GM12878 (cell line): Measurements from ENCODE around the gene HEXA. TPM values are rescaled to one million over a fixed set of nuclear protein-coding genes. Genes with fewer than 3 reads are reported as not detected.

Experiments used
- ATAC-seq: fragments of 200-7000 bp; cut with Tn5 transposase; 3 replicates; pipeline ENCODE4 v1.9.1; 2020; ENCODE audit warnings: mild to moderate bottlenecking, moderate library complexity
- BruUV-seq: library from RNA; stranded (reverse); fragments of 400-500 nt; replicated peaks from 2 replicates; lab custom pipeline; 2021; lab: Mats Ljungman, UMichigan
- CTCF ChIA-PET: fragments of 300-600 bp; sonication (Branson Sonifier 250); formaldehyde crosslinking; extraction: SDS; loops from one replicate; lab custom pipeline; 2021; ENCODE audit warnings: inconsistent platforms; lab: Yijun Ruan, JAX
- POLR2A ChIA-PET: fragments of 350-600 bp; formaldehyde crosslinking; extraction: SDS; loops from one replicate; lab custom pipeline; 2021; ENCODE audit warnings: inconsistent platforms; lab: Charles Lee
- RAD21 ChIA-PET: fragments of 300-600 bp; sonication (Branson Sonifier 250); formaldehyde crosslinking; loops from one replicate; lab custom pipeline; 2023; ENCODE audit warnings: antibody characterized with exemption; ENCODE audit not compliant: unreplicated experiment; lab: Charles Lee
- SMC1A ChIA-PET: fragments of 300-600 bp; sonication (Branson Sonifier 250); formaldehyde crosslinking; loops from one replicate; lab custom pipeline; 2023; ENCODE audit not compliant: unreplicated experiment, uncharacterized antibody; lab: Charles Lee
- DNase-seq: peaks from one replicate; pipeline ENCODE4 v3.0.0-alpha.2; 2011; ENCODE audit warnings: low read depth, low spot score
- FAIRE-seq: peaks from 3 replicates; lab custom pipeline; 2011; peaks lifted over from hg19 to GRCh38; lab: Jason Lieb, UNC
- H2AFZ ChIP-seq: 2 replicates; pipeline ENCODE4 v1.6.0; 2011; ENCODE audit warnings: low read depth, low read length, control low read depth; ENCODE audit not compliant: control insufficient read depth
- H3K27ac ChIP-seq: 2 replicates; pipeline ENCODE4 v1.5.1; 2011; ENCODE audit warnings: control low read depth; ENCODE audit not compliant: control insufficient read depth, insufficient read depth
- H3K27me3 ChIP-seq, 2 experiments: replicated peaks in 1 of 2; 2 replicates each; pipeline versions ENCODE4 v1.6.0 to v1.6.1; 2011; ENCODE audit warnings: low read length in 1 of 2; ENCODE audit not compliant: control insufficient read depth in 2 of 2, insufficient read depth in 2 of 2
- H3K36me3 ChIP-seq, 2 experiments: 2 replicates each; pipeline ENCODE4 v1.5.1; 2011; ENCODE audit warnings: low read length in 1 of 2; ENCODE audit not compliant: control insufficient read depth in 2 of 2, insufficient read depth in 2 of 2
- H3K4me1 ChIP-seq: 2 replicates; pipeline ENCODE4 v1.6.1; 2011; ENCODE audit warnings: mild to moderate bottlenecking, low read length, moderate library complexity, mixed read lengths; ENCODE audit not compliant: control insufficient read depth, insufficient read depth
- H3K4me2 ChIP-seq: 2 replicates; pipeline ENCODE4 v1.6.0; 2011; ENCODE audit warnings: control low read depth; ENCODE audit not compliant: control insufficient read depth, insufficient read depth
- H3K4me3 ChIP-seq: fragments of 200-600 bp; sonication (generic); 2 replicates; pipeline ENCODE4 v1.5.1; 2016
- H3K79me2 ChIP-seq: 2 replicates; pipeline ENCODE4 v1.6.0; 2011; ENCODE audit warnings: low read length; ENCODE audit not compliant: control insufficient read depth, insufficient read depth
- H3K9ac ChIP-seq: 2 replicates; pipeline ENCODE4 v1.8.0; 2011; ENCODE audit warnings: low read length, control low read depth, mixed read lengths; ENCODE audit not compliant: control insufficient read depth, insufficient read depth
- H3K9me3 ChIP-seq: replicated peaks from 3 replicates; pipeline ENCODE4 v1.5.1; 2011; ENCODE audit warnings: mild to moderate bottlenecking, low read length; ENCODE audit not compliant: control insufficient read depth, insufficient read depth
- H4K20me1 ChIP-seq: 2 replicates; pipeline ENCODE4 v1.6.0; 2011; ENCODE audit not compliant: control insufficient read depth, insufficient read depth
- BHLHE40 ChIP-seq, 2 experiments: fragments of 450-650 bp in 1 of 2; IDR thresholded peaks; 2 replicates each; pipeline ENCODE4 v1.6.1; 2011 to 2017; ENCODE audit warnings: low read depth in 2 of 2, borderline replicate concordance in 1 of 2, improper control_type of control experiment in 1 of 2, low read length in 1 of 2, mild to moderate bottlenecking in 1 of 2
- IKZF2 ChIP-seq, 2 experiments: fragments of 450-650 bp; IDR thresholded peaks; 2 replicates each; pipeline ENCODE4 v1.6.1; 2017; ENCODE audit warnings: mild to moderate bottlenecking in 2 of 2, moderate library complexity in 2 of 2
- NFXL1 ChIP-seq: fragments of 450-650 bp; IDR thresholded peaks from 2 replicates; pipeline ENCODE4 v1.6.1; 2017; ENCODE audit warnings: antibody characterized with exemption, mild to moderate bottlenecking, borderline replicate concordance
- POLR2AphosphoS5 ChIP-seq: IDR thresholded peaks from 2 replicates; pipeline ENCODE4 v1.6.1; 2011; ENCODE audit warnings: mild to moderate bottlenecking, low read length, inconsistent platforms
- SMC3 ChIP-seq: IDR thresholded peaks from 2 replicates; pipeline ENCODE4 v1.6.1; 2011; ENCODE audit warnings: low read length, improper control_type of control experiment, borderline replicate concordance
- SREBF2 ChIP-seq: IDR thresholded peaks from 2 replicates; pipeline ENCODE4 v1.6.1; 2012; ENCODE audit warnings: mild to moderate bottlenecking, low read length
- TBL1XR1 ChIP-seq: IDR thresholded peaks from 2 replicates; pipeline ENCODE4 v1.6.1; 2012; ENCODE audit warnings: low read depth, low read length, improper control_type of control experiment
- WGBS: methylation state at CpG from one replicate; pipeline ENCODE4 v1.1.6; 2016; ENCODE audit warnings: low lambda C conversion rate; ENCODE audit not compliant: insufficient replicate concordance, insufficient coverage; ENCODE audit errors: missing lambda C conversion rate; 5-methylcytosine and 5-hydroxymethylcytosine counted together
- in situ Hi-C: fragments of 300-500 bp; cut with MboI; formaldehyde crosslinking; loops from 9 replicates; pipeline ENCODE4 v1.14.3; 2018; ENCODE audit warnings: mixed read lengths
- intact Hi-C: fragments of 100-400 bp; cut with micrococcal nuclease; formaldehyde crosslinking; loops from one replicate; pipeline ENCODE4 v1.14.2; 2022; ENCODE audit not compliant: unreplicated experiment
- polyA plus RNA-seq, 11 experiments: library from polyadenylated mRNA; depleted of rRNA in 4 of 11; unstranded in 6 of 11; stranded (reverse) in 5 of 11; fragments of >200 nt; fragmentation: Nextera tagmentation in 4 of 11; fragmentation: Illumina TruSeq in 1 of 11; extraction: Ambion mirVana in 4 of 11; extraction: Trizol in 1 of 11; gene quantifications; 1 replicate in 1 of 11; 2 replicates in 10 of 11; pipeline versions ENCODE4 v1.2.1 to v1.2.3, GENCODE V29; 2011 to 2016; ENCODE audit warnings: inconsistent platforms in 2 of 11, missing spikeins in 2 of 11, low read depth in 1 of 11
- total RNA-seq, 4 experiments: library from RNA; depleted of rRNA in 3 of 4; stranded (reverse); fragments of >200 nt in 3 of 4; fragmentation: Illumina TruSeq in 1 of 4; extraction: Trizol in 1 of 4; gene quantifications; 2 replicates each; pipeline versions ENCODE4 v1.2.1 to v1.2.3, GENCODE V29; 2013 to 2021
- TF ChIP-seq, protein P1 (sequence below): fragments of 450-650 bp; conservative IDR thresholded peaks from 2 replicates; pipeline ENCODE4 v1.6.1; 2017; ENCODE audit warnings: mild to moderate bottlenecking, moderate library complexity

The HEXA gene
- total and polyA plus RNA-seq, 10 of the 15 experiments (the other 5 are each of a cell fraction or from before 2014, with no cell fraction given) = 24.5 to 151 (median 69.3) TPM

DNA sequence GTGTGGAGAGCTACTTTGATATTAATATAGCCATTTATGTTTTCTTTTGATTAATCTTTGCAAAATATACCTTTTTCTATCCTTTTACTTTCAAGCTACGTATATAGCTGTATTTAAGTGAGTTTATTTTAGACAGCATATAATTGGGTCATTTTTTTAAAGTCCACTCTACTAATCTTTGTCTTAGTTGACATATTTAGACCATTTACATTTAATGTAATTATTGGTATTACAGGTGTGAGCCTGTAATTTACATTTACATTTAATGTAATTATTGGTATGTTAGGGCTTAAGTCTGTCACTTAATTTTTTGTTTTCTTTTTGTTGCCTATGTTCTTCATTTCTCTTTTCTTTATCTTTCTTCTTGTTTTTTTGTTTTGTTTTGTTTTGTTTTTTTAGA, 52.1 kb downstream of the HEXA start:
- RAD21 ChIA-PET = interaction anchor here (1.2 kb wide), 1 partner anchor 11 kb away, joined by 4 read pairs; no protein-coding TSS in a partner anchor
- no peak overlapping the region for H3K27ac ChIP-seq
- H2AFZ ChIP-seq = no peak overlapping the region
- intact Hi-C loops (no loop called here), in situ Hi-C loops (no loop called here)
- no peak for TF ChIP-seq IKZF2 (IDR thresholded peaks at IDR 0.05)
- no peak for TF ChIP-seq SREBF2
- TF ChIP-seq POLR2AphosphoS5 = no peak
- TF ChIP-seq, protein P1, sequence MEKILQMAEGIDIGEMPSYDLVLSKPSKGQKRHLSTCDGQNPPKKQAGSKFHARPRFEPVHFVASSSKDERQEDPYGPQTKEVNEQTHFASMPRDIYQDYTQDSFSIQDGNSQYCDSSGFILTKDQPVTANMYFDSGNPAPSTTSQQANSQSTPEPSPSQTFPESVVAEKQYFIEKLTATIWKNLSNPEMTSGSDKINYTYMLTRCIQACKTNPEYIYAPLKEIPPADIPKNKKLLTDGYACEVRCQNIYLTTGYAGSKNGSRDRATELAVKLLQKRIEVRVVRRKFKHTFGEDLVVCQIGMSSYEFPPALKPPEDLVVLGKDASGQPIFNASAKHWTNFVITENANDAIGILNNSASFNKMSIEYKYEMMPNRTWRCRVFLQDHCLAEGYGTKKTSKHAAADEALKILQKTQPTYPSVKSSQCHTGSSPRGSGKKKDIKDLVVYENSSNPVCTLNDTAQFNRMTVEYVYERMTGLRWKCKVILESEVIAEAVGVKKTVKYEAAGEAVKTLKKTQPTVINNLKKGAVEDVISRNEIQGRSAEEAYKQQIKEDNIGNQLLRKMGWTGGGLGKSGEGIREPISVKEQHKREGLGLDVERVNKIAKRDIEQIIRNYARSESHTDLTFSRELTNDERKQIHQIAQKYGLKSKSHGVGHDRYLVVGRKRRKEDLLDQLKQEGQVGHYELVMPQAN = no peak
- no peak for TF ChIP-seq SMC3
- TF ChIP-seq BHLHE40 (IDR thresholded peaks at IDR 0.05; ENCODE audit: borderline replicate concordance in 1 of 2, low read depth in 2 of 2, low read length in 1 of 2) = no peak
- TF ChIP-seq TBL1XR1 = no peak
- TF ChIP-seq NFXL1 = no peak
- no peak overlapping the region for H3K9ac ChIP-seq
- no peaks in the 10 kb centered on the region for H3K36me3 ChIP-seq
- no peak for ATAC-seq
- DNase-seq = no peak
- no peak for FAIRE-seq
- H3K4me2 ChIP-seq = no peak overlapping the region
- no peaks in the 10 kb centered on the region for H3K79me2 ChIP-seq
- 90% methylated on average over 1 of the region's 1 CpG for WGBS
- CTCF ChIA-PET = interaction anchor here (0.7 to 1.5 kb wide), 5 partner anchors 11 to 124 kb away, joined by 3 to 4 read pairs (median 3); no protein-coding TSS in a partner anchor
- no peaks in the 10 kb centered on the region for H3K27me3 ChIP-seq
- no peaks in the 10 kb centered on the region; the same call in 2 of the 3 replicates for H3K9me3 ChIP-seq
- no peak overlapping the region for H3K4me3 ChIP-seq
- 0 out of 2 replicates have a peak, but pooled peaks cover 2% of the 10 kb centered on the region for H3K4me1 ChIP-seq
- POLR2A ChIA-PET = no interaction called here
- H4K20me1 ChIP-seq = no peaks in the 10 kb centered on the region
- no TSS peak for BruUV-seq
- SMC1A ChIA-PET = interaction anchor here (0.7 kb wide), 1 partner anchor 11 kb away, joined by 3 read pairs; no protein-coding TSS in a partner anchor
